GM12872 (cell line): ENCODE results near the gene SCLY.

Experiments used
- CTCF ChIP-seq: IDR thresholded peaks from 3 replicates; pipeline ENCODE4 v1.5.1; 2011; ENCODE audit warnings: low read depth, mild to moderate bottlenecking, low read length, moderate library complexity; ENCODE audit not compliant: insufficient read depth

SCLY gene

GRCh38 chr2:238030422-238031155, 30.2 kb upstream of the SCLY start:
- TF ChIP-seq CTCF = no peak

- no peak for TF ChIP-seq CTCF
These were observed 29.1 kb upstream of the SCLY start for GRCh38 chr2:238031751-238032150.

- TF ChIP-seq CTCF = no peak
These were observed 28.0 kb upstream of the SCLY start for GRCh38 chr2:238032755-238033337.

- TF ChIP-seq CTCF = no peak
These were observed 22.6 kb upstream of the SCLY start for GRCh38 chr2:238038203-238038602.

GRCh38 chr2:238039151-238039550, 21.6 kb upstream of the SCLY start:
- no peak for TF ChIP-seq CTCF

GRCh38 chr2:238039985-238040384, 20.8 kb upstream of the SCLY start:
- no peak for TF ChIP-seq CTCF

- TF ChIP-seq CTCF = no peak
These were observed 19.9 kb upstream of the SCLY start for GRCh38 chr2:238040918-238041317.
